Stimulated activated CD4-positive, alpha-beta T cell treated with anti-CD3 and anti-CD28 coated beads, Interleukin-2, amount 100 ng/mL, for 4 hours (primary cell): ENCODE results near the gene C12orf57.
A peak's percentile ranks its signal among the peaks of the same experiment; 100 is the strongest.

Experiments used
- DNase-seq: peaks from one replicate; pipeline ENCODE4 v3.0.0-alpha.2; 2020; ENCODE audit warnings: low read depth

The C12orf57 gene

GRCh38 chr12:6964605-6965025, 20.8 kb downstream of the C12orf57 start:
- no peak for DNase-seq

GRCh38 chr12:6965026-6965661, 21.3 kb downstream of the C12orf57 start:
- peak; percentile 88 for DNase-seq

GRCh38 chr12:6965714-6966113, 21.9 kb downstream of the C12orf57 start:
- no peak for DNase-seq

- DNase-seq = no peak
Measured at GRCh38 chr12:6966351-6966750, 22.5 kb downstream of the C12orf57 start.

- no peak for DNase-seq
Measured at GRCh38 chr12:6967651-6968100, 23.9 kb downstream of the C12orf57 start.

GRCh38 chr12:6968426-6968825, 24.6 kb downstream of the C12orf57 start:
- no peak for DNase-seq

GRCh38 chr12:6970096-6970527, 26.3 kb downstream of the C12orf57 start:
- no peak for DNase-seq

GRCh38 chr12:6974180-6974579, 30.4 kb downstream of the C12orf57 start:
- no peak for DNase-seq

- no peak for DNase-seq
Measured at GRCh38 chr12:6975297-6976032, 31.6 kb downstream of the C12orf57 start.

- no peak for DNase-seq
Measured at GRCh38 chr12:6977653-6978052, 33.8 kb downstream of the C12orf57 start.

- no peak for DNase-seq
Measured at GRCh38 chr12:6978188-6978587, 34.4 kb downstream of the C12orf57 start.

GRCh38 chr12:6978611-6979011, 34.8 kb downstream of the C12orf57 start:
- no peak for DNase-seq

- DNase-seq = no peak
Measured at GRCh38 chr12:6979021-6979420, 35.2 kb downstream of the C12orf57 start.

GRCh38 chr12:6979453-6979852, 35.6 kb downstream of the C12orf57 start:
- no peak for DNase-seq

GRCh38 chr12:6980075-6980474, 36.3 kb downstream of the C12orf57 start:
- DNase-seq = no peak

- DNase-seq = no peak
Measured at GRCh38 chr12:6980740-6981139, 36.9 kb downstream of the C12orf57 start.

GRCh38 chr12:6981152-6982052, 37.6 kb downstream of the C12orf57 start:
- DNase-seq = no peak

GRCh38 chr12:6982532-6982931, 38.7 kb downstream of the C12orf57 start:
- DNase-seq = no peak

GRCh38 chr12:6987956-6988553, 44.2 kb downstream of the C12orf57 start:
- no peak for DNase-seq
